H54 (cell line): ENCODE data around the gene PIGO.

ENCODE experiments used
- DNase-seq: peaks from one replicate; pipeline ENCODE4 v3.0.0; 2011; ENCODE audit warnings: low spot score, mixed read lengths; ENCODE audit not compliant: insufficient read length
- FAIRE-seq: peaks from 3 replicates; lab custom pipeline; 2011; peaks lifted over from hg19 to GRCh38; lab: Jason Lieb, UNC
- POLR2A ChIP-seq: IDR thresholded peaks from 2 replicates; pipeline ENCODE4 v1.6.1; 2011; ENCODE audit warnings: low read depth, mild to moderate bottlenecking, low read length

Gene PIGO

DNA sequence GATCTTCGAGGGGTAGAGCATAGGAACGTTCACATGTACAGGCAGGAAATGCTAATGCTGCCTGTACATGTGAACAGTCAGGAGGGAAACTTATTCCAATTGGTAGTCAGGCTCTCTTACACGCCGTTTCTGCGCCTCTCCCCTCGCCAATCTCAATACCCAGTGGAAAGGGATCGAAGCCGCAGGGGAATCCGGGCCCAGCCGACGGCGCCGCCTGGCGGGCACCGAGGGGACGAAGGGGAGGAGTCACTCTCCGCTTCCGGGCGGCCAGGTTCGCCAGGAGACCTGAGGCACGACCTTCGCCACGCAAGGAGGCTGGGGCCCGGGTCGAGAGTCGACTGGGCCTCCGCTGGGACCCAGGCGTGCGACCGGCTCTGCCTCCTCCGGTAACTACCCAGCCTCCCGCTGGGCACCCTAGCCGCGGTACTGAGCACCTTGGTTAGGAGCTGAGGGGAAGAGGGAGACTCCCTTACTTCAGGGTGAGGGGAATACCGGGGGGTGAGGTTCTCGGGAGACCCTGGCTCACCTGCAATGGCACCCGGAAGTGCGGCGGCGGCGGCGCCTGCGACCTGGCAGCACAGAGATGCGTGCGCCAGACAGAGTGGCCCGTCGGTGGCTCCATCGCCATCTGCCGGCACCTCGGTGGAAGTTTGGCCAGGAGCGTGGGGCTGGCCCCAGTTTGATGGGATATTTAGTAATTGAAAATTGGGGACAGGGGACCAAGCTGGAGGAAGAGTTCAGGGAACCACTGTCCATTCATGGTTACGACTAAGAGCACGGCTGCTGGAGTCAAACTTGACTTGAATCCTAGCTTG, at the start of gene PIGO:
TSS of gene PIGO (minus strand) at position 557 of the 815 bp plus-strand sequence. CDS start 1,026 bp downstream, outside the sequence.
- peak; percentile 61 for DNase-seq
- TF ChIP-seq POLR2A = no peak
- no peak for FAIRE-seq

- DNase-seq (no peak), FAIRE-seq (no peak)
- TF ChIP-seq POLR2A = no peak
These were observed 45.6 kb upstream of the PIGO start for GRCh38 chr9:35142037-35142436.

DNA sequence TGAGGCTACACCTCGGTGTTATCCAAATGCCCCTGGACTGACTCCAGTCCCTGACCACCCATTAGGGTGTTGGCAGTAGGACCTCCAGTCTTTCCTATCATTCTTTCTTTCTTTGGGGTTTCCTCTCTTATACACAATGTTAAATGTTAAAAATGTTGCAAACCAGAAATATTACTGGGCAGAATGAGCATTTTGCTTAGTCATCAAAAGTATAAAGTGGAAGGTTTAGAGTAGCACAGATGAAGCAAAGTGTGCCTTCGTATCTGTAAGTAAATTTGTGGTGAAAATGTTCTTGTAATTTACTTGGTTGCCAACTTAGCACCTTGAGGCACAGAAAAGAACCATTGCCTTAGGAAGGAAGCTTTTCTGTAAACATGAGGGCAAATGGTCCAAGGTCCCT, 43.7 kb upstream of the PIGO start:
- no peak for TF ChIP-seq POLR2A
- DNase-seq (no peak), FAIRE-seq (no peak)

DNA sequence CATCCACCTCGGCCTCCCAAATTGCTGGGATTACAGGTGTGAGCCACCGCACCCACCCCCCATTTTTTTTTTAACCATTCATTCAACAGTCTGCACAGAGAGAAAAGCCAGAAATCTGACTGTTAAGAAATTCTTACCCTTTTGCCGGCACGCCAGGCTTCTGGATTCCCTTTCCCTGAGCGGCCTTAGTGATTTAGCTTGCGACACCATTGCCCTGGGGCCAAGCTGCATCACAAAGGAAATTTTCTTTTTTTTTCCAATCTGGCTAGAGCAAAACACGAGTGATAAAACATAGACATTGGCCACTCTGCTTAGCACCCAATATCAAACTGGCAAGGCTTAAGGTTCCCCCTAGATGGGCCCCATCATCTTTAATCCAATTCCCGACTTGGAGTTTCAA, 40.5 kb upstream of the PIGO start:
- FAIRE-seq = no peak
- TF ChIP-seq POLR2A = no peak
- no peak for DNase-seq

DNA sequence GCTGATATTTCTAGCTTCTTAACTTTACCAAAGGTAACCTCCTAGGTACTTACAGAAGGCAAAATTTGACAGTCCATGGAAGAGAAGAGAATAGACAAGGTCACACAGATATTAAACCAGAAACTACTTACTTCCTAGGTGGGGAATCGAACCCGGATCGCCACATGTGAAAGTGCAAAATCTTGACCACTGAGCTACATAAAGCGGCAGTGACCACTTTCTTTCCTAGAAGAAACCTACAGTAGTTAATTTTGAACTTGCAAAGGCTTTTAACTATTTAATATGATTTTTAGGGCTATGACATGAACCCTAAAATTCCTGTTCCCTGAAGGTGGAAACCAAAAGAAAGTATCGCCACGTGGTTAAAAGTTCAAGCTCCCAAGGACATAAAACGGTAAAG, 39.6 kb upstream of the PIGO start:
- DNase-seq (no peak), FAIRE-seq (no peak)
- no peak for TF ChIP-seq POLR2A

GRCh38 chr9:35134920-35135319, 38.5 kb upstream of the PIGO start:
- DNase-seq (no peak), FAIRE-seq (no peak)
- TF ChIP-seq POLR2A = no peak

- peak; percentile 67 for DNase-seq
- FAIRE-seq = peak; percentile 68
- TF ChIP-seq POLR2A = no peak
These were observed 20.6 kb upstream of the PIGO start for GRCh38 chr9:35116898-35117551.

DNA sequence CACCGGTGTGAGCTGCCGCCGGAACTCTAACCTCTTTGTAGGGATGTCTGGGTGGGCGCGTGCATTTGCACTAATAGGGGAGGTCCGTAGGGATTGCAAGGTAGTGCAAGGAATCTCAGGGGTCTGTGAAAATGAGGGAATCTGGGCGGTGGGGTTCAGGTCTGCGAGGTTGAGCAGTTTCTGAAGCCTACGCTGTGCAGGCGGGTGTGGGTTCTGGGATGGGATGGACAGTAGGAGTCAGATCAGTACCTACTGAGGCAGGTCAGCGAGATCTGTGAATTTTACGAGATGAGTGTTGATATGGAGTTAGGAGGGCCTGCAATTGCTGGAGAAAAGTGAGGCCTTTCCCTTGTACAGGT, 20.1 kb upstream of the PIGO start:
- no peak for FAIRE-seq

DNA sequence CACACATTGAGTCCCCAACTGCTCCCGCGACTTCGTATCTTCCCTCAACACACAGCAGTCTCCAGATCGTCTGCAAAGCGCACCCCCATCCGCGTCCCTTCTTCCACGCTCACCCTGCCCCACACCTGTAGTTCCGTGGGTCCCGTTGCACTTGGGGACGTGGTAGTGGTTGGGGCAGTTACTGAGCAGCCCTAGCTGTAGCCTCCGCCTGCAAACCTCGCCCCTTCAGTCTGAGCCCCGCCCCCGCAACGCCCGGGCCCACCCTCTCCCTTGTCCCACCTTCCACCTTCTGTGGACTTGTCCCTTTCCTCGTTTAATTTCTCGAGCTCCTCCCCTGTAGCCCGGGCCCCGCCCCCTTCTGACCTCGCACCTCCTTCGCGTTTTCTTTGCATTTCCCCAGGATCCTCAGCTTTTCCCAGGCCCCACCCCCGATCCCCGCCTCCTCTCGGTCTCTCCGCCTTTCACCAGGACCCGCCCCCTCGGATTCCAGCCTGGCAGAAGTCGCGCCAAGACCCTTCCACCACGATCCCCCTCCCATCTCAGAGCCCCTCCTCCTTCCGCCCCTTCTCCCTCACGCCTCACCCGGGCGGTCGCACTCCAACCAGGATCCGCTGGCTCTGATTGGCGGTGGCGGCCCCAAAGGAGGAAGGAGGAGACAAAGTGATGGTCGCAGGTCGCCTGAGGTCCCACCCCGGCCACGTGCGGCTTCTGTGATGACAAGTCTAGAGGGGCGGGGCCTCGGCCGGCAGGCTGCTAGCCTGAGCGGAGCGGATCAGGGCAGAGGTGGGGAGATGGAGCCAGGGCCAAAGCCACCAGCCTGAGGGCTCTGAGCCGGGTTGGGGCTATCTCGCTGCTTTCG, 19.5 kb upstream of the PIGO start, which contains the start of gene ATOSB:
TSS of gene ATOSB (minus strand) at position 183 of the 859 bp plus-strand sequence. CDS start 7,588 bp downstream, outside the sequence.
- peak; percentile 56 for TF ChIP-seq POLR2A
- FAIRE-seq = no peak
- DNase-seq = peak; percentile 63

More for the DNA sequence above, 20.1 kb upstream of the PIGO start:
- DNase-seq = no peak
- TF ChIP-seq POLR2A = no peak

DNA sequence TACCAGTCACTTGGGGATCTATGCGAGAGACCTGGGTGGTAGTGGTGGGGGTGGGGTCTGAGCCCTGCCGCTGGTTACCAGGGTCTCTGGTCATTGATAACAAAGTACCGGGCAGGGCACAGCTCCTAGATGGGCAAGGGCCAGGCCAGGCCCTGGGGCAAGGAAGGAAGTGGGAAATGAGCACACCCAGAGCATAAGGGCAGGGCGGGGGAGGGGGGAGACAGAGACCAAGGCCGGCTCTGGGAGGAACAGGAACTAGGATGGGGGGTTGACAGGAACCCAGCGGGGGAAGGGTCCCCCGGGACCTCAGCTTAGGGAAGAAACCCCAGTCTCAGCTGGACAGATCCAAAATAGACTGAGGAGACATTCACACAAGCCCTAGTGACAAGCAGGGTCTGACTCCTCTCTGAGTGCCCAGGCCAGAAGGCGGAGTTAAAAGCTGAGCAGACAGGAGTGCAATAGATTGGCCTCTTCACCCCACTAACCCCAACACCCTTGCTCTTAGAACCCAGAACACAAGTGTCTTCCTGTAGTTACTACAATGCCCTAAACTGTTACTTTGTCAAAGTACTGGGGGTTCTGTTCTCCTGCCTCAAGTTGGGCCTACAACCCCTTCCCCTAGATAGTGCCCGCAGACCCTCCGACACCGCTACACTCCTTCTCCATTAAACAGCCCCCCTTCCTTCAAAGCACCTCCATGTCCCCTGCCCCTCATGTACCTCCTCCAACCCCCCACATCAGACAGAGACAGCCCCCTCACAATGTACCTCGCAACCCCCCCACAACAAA, 18.6 kb upstream of the PIGO start:
- no peak for TF ChIP-seq POLR2A
- FAIRE-seq (no peak), DNase-seq (no peak)

DNA sequence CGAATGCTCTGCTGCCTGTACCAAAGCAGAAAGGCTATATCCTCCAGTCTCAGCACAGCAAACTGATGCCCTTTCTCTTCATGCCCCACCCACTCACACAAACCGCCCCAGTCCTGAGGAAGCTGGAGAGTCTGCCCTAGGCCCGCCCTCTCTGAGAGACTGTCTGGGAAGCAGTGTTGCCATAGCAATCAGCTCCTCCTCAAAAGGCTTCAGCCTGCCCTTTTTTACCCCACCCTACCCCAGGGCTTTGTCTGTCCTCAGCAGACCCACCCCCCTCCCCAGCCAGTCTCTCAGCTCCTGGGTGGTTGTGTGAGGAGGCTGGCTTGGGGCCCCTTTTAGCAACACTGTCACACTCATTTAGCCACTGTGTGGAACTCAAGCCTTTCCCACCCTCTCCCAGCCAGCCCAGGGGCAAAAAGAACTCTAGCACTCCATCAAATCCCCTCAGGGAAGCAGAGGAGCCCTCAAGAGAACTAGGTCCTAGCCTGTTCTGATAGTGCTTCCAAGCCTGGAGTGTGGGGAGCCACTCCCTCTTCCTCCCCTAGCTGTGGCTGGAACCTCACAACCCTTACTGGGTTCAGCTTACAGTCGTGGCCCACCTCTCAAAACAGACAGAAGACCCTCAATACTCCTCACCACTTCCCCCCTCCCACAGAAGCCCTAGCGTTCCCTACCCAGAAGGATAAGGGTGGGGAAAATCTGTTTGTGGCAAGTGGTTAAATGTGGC, 17.9 kb upstream of the PIGO start:
- FAIRE-seq (peak; percentile 86), DNase-seq (peak; percentile 51)
- 0 out of 2 replicates have a peak, but pooled peaks have one; percentile 18 for TF ChIP-seq POLR2A

DNA sequence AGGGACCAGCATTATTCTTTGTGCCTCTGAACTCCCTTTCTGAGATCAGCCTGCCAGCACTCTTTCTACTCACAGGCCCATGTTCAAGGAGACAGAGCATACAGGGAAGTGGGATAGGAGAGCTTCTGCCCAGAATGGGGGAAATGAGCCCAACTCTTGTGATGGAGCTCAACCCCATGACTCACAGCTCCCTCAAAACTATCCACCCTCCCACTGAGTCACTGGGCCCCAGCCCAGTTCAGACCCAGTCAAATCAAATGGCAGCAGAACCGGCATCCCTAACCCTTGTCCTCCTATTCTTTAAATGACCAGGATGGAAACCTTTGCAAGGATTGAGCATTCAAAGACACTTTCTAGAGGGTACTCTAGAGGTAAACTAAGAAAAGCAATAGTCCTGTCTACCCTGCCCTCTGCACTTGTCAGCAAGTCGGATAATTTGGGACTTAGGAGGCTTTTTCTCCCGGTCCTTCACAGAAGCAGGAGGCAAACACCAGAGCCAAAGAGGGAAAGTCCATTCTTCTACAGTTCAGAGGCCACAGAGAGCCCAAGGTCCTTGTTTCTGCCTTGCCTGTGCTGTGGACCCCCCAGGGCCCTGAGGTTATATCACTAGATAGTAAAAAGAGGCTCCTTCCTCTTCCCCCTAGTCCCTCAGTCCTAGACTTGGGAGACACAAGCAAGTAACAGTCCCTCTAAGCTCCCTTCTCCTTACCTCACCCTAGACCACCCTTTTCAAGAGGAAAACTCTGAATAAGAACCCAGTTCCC, 16.0 kb upstream of the PIGO start:
- DNase-seq (peak; percentile 23), FAIRE-seq (peak; percentile 38)
- TF ChIP-seq POLR2A = no peak
